Stimulated activated CD4-positive, alpha-beta T cell treated with anti-CD3 and anti-CD28 coated beads, Interleukin-12 subunit alpha, Interleukin-12 subunit beta, amount 100 ng/mL, for 48 hours (primary cell): ENCODE data around the gene MTMR2.
A peak's percentile ranks its signal among the peaks of the same experiment; 100 is the strongest.
"Not testable (repeated sequence)": the region's sequence is repeated elsewhere in the genome, so short reads cannot be mapped to it uniquely, and the experiment has no call there.

Experiments
- DNase-seq, 3 donors: peaks; one replicate each; pipeline ENCODE4 v3.0.0-alpha.2; 2020; ENCODE audit warnings: low read depth in 2 of 3, low spot score in 1 of 3

The MTMR2 gene

GRCh38 chr11:95886462-95886861 lies 37.4 kb downstream of the MTMR2 start:
- no peak for DNase-seq

- no peak for DNase-seq
Measured at GRCh38 chr11:95884802-95885201, 39.1 kb downstream of the MTMR2 start.

DNA sequence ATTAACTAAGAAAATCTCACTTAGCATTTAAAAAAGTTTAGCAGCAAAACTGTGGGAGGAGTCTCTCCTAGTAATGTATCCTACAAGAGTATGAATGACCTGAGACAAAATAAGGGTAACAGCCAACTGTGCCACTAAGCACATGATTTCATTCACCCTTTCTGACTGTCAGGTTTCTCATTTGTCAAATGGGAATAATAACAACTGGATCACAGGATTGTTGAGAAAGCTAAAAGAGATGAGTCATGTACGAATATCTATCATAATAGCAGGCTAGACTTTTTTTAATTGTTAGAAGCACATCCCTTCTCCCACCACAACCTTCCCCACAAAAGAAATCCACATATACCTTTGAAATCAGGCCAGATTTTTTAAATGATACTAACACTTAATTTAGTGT lies 39.5 kb downstream of the MTMR2 start:
- no peak for DNase-seq

GRCh38 chr11:95883381-95883780 lies 40.5 kb downstream of the MTMR2 start:
- no peak for DNase-seq

GRCh38 chr11:95877291-95877690 lies 46.6 kb downstream of the MTMR2 start:
- DNase-seq, result peak in 1 of 3 donors; percentile 3

DNA sequence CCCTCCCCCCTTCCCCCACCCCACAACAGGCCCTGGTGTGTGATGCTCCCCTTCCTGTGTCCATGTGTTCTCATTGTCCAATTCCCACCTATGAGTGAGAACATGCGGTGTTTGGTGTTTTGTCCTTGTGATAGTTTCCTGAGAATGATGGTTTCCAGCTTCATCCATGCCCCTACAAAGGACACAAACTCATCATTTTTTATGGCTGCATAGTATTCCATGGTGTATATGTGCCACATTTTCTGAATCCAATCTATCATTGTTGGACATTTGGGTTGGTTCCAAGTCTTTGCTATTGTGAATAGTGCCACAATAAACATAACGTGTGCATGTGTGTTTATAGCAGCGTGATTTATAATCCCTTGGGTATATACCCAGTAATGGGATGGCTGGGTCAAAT lies 53.0 kb downstream of the MTMR2 start:
- DNase-seq, result not testable (repeated sequence)

GRCh38 chr11:95867105-95867504 lies 56.8 kb downstream of the MTMR2 start:
- DNase-seq, result no peak

- DNase-seq, result no peak
Measured at GRCh38 chr11:95863486-95864140, 60.3 kb downstream of the MTMR2 start.

DNA sequence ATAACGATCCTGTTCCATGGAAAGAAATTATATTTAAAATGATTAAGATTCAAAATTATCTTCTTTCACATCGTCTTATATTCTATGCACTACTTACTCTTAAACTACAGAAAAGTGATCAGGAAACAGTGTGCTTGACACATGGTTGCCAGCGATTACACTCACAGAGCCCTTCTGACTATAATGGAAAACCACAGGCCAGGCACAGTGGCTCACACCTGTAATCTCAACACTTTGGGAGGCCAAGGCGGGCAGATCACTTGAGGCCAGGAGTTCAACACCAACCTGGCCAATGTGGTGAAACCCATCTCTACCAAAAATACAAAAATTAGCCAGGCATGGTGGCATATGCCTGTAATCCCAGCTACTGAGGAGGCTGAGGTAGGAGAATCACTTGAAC lies 63.9 kb downstream of the MTMR2 start:
- not testable (repeated sequence) for DNase-seq

GRCh38 chr11:95854362-95854761 lies 69.5 kb downstream of the MTMR2 start:
- DNase-seq, result not testable (repeated sequence)

- no peak for DNase-seq
Measured at GRCh38 chr11:95853862-95854261, 70.0 kb downstream of the MTMR2 start.

DNA sequence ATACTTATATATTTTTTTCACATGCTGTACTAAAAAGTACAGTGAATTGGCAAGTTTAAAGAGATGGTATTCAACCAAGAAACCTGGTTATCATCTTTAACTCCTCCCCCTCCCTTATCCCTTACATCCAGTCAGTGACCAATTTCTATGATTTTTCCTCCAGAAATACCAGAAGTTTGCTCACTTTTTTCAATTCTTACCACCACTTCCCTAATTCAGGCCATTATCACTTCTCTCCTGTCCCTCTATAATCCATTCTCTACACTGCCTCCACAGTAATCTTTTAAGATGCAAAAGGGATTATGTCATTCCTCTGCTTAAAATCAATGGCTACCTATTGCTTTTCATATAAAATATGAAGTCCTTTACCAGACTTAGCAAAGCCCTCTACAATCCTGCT lies 70.8 kb downstream of the MTMR2 start:
- no peak for DNase-seq

DNA sequence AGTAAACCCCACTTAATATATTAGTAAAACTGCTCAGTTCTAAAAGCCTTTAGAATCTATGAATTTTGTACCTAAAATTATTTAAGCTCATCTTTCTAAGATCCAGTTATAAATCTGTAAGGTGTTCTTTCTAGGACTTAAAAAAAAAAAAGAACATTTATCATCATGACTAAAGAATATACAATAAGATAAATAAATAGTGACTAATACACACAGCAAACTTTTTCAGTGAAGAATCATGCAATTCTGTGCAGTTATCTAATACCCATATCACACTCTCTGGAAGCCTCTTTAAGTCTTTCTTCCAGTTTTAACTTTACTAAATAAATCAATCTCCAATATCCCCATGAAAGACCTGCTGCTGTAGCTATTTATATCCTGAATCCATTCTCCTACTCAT lies 73.8 kb downstream of the MTMR2 start:
- no peak for DNase-seq

GRCh38 chr11:95849087-95849825 lies 74.7 kb downstream of the MTMR2 start:
- DNase-seq, result no peak

- DNase-seq, result no peak
Measured at GRCh38 chr11:95845167-95845566, 78.7 kb downstream of the MTMR2 start.

- peak; percentile 23 to 47 (median 29) for DNase-seq
Measured at GRCh38 chr11:95835768-95836488, 88.0 kb downstream of the MTMR2 start.

DNA sequence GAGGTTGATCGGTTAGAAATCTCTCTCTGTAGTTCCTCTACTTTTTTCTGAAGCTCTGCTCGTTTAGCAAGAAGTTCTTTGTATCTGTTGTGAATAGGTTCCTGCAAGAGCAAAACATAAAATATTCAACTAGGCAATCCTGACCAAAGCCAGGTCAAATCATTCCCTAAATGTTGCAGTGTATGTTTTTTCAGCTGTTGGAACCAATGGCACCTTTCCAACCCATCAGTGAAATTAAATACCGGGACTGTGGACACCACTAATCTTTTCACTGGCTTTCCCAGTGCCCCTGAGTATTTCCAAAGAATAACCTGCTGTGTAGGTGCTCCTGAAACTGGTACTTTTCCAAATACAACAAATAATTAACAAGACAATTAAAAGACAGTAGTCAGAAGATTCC lies 88.6 kb downstream of the MTMR2 start:
- no peak for DNase-seq

DNA sequence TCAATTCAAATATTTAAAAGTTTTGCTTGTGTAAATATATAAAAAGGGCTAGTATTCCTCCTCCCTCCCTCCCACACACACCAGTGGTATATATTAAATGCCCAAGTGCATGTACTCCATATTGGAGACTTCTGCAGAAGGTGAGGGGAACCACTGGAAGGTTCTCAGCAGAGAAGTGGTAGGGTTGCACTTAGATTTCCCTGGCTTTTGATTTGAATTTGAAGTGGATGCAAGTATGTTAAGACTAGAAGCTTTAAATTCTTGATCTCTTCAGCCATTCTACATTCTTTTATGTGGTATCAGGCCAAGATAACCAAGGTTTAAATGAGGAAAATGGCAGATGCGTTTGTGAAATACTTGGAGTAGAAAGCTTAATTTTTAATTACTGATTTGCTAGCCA lies 90.5 kb downstream of the MTMR2 start:
- DNase-seq, result no peak

DNA sequence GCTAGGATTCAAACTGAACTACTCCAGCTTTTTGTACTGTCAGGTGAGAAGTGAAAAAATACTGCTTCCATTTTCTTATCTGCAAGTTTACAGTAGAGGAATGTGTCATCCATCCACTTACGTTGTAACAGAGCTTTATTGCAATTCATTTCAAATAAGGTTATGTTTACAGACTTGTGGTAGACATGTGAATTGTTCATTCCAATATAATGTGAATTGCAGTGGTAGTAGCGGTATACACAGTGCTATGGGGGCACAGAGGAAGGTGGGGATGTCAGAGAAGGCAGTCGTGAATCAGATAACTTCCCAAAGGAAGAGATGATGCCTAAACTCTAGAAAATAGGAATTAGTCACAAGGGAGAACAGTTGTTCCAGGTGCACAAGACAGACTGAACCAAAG lies 91.1 kb downstream of the MTMR2 start:
- DNase-seq, result no peak

GRCh38 chr11:95831198-95831883 lies 92.6 kb downstream of the MTMR2 start:
- no peak for DNase-seq

GRCh38 chr11:95829580-95830259 lies 94.2 kb downstream of the MTMR2 start:
- no peak for DNase-seq
